ENCODE data around the gene COL9A3.

The COL9A3 gene

GRCh38 chr20:62880147-62880934, 63.5 kb downstream of the COL9A3 start:
- DNase-seq (ENCODE audit: low spot score): no peak

DNA sequence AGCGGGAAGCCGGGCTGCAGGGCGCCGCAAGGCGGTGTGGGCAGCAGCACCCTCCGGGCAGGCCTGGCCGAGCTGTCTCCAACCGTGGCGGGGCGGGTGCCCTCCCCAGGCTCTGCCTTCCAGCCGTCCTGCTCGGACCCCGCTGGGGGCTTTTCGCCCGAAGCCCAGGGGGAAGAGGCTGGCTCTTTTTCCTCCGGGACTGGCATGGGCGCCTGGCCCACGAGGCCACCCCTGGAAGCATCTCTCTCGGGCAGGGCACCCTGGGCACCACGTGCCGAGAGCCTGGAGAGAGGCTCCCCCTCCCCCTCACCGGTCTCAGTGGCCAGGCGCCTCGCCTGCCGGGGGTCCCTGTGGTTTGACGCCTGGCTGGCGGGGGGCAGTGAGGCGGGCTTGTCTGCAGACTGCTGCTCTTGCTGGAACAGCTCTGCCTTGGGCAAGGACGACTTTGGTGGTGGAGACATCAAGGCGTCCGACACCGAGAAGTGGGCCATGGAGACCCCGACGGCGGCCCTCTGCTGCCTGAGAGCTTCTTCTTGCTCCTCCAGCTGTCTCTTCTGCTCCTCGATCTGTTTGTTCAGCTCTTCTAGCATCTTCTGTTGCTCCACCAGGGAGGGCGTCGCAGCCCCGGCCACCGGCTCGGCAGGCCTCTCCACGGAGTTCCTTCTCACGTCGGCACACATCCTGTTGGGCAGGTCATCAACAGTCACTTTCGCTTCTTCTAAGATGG, 64.2 kb downstream of the COL9A3 start:
- no peak for DNase-seq (ENCODE audit: low spot score)

GRCh38 chr20:62881662-62882395, 65.0 kb downstream of the COL9A3 start:
- DNase-seq (ENCODE audit: low spot score): no peak

GRCh38 chr20:62882426-62882825, 65.6 kb downstream of the COL9A3 start:
- DNase-seq (ENCODE audit: low spot score): no peak

DNA sequence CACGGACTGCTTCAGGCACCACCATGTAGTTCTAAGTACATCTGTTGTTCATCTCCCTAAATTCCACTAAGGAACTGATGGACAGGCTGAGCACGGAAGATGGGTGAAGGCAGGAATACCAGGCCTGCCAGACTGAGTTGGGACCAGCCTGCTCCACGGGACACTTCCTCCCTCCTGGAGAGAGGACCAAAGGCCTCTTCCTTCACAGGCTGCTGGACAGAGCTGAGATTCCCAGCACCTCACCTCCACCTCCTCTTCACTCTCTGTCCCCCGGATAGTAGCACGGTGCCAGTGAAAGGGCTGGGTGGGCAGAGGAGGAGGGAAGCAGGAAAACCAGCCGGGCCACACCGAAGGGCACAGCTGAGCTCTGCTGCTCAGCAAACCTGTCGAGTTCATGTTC, 67.7 kb downstream of the COL9A3 start:
- no peak for DNase-seq (ENCODE audit: low spot score)

- DNase-seq (ENCODE audit: low spot score): no peak
Measured at GRCh38 chr20:62885046-62885895, 68.4 kb downstream of the COL9A3 start.

GRCh38 chr20:62885896-62886708, 69.3 kb downstream of the COL9A3 start:
- no peak for DNase-seq (ENCODE audit: low spot score)

GRCh38 chr20:62886709-62887058, 69.8 kb downstream of the COL9A3 start:
- DNase-seq (ENCODE audit: low spot score): no peak

- no peak for DNase-seq (ENCODE audit: low spot score)
Measured at GRCh38 chr20:62887152-62887859, 70.5 kb downstream of the COL9A3 start.

DNA sequence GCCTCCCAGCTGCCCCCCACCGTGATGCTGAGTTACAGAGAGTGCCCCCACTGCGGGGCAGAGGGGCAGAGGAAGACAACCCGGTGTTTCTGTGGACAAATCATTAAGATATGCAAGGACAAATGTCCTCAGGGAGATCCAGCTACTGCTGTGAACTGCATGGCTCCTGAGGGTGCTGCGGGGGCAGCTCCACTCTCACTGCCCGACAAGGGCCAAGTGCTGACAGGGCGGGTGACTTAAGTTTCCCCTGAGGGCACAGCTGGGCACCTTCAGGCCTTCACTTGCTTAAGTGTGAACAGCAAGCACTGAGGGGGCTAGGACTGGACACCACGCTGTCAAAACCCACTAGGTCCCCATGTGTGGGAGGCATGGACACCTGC, 71.0 kb downstream of the COL9A3 start:
- DNase-seq (ENCODE audit: low spot score): no peak

DNA sequence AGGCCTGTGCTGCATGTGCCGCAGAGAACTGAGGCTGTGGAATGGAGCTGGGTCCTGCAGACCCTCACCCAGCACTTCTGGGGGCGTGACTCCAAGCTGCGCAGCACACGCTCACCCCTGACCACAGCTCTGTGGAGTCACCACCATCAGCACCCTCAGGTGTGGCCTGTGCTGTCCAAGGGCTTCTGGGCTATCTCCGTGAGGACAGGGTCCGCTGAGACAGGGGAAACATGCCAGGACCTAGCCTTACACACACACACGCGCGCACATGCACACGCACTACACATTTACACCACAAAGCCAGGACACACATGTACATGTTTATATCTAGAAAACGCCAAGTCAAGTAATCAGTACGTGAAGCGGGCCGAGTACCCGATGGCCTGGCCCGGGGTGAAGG, 71.6 kb downstream of the COL9A3 start:
- DNase-seq (ENCODE audit: low spot score): no peak

- no peak for DNase-seq (ENCODE audit: low spot score)
Measured at GRCh38 chr20:62888910-62889309, 72.1 kb downstream of the COL9A3 start.

DNA sequence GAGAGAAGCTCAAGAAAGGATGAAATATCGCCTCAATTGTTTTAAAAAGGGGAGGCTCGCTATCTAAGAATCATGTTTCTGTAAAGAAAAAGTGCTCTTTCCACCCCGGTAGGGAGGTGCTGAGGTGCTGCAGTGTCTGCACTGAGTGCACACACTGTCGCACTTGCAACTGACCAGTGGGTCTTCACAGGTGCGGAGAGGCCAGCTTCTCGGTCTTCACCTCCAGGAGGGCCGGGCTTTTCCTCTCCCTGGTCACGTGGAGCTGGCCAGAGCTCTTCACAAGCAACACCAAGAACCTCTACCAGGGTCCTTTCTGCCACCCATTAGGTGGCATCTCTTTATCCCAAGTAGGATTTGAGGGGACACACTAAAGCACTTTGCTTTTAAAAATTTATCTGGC, 72.6 kb downstream of the COL9A3 start:
- no peak for DNase-seq (ENCODE audit: low spot score)

DNA sequence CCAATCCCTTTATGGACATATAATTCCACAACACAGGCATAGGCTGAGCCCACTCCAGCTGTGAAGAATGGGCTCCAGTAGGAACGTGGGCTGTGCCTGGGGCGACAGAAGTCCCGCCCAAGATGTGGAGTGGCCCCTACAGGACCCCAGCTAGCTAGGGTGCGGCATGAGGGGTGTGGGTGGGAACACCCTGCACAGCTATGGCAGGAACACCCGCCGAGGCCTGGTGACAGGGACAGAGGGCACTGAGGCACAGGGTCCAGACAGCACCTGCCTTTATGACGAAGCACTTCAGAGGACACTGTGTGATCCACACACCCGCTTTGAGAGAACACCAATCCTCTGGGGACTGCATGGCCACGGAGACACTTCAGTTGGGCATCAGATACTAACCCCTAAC, 73.0 kb downstream of the COL9A3 start:
- DNase-seq (ENCODE audit: low spot score): no peak

- DNase-seq (ENCODE audit: low spot score): no peak
Measured at GRCh38 chr20:62890444-62890843, 73.6 kb downstream of the COL9A3 start.

Measured in CD4-positive, alpha-beta T cell treated with Interleukin-6 at 100 ng/mL for 8 hours (primary cell).